Heart left ventricle (tissue), 16 donors: ENCODE data around the gene CCNY. TPM values are rescaled to one million over a fixed set of nuclear protein-coding genes. Genes with fewer than 3 reads are reported as not detected.

Source experiments
- ATAC-seq, 4 donors: fragments of 200-7000 bp; cut with Tn5 transposase; one replicate each; pipeline ENCODE4 v1.9.1; 2020 to 2022; ENCODE audit warnings: moderate library complexity in 4 of 4, mild to moderate bottlenecking in 3 of 4, moderate number of reproducible peaks in 1 of 4
- DNase-seq, 5 donors: peaks; one replicate each; pipeline ENCODE4 v3.0.0-alpha.2; 2020
- H3K27ac ChIP-seq, 12 donors: fragments of 200-600 bp; sonication (generic) in 4 of 12; one replicate each; pipeline versions ENCODE4 v1.5.0 to v1.8.0; 2016 to 2022; ENCODE audit warnings: mild to moderate bottlenecking in 2 of 12
- H3K27me3 ChIP-seq, 9 donors: fragments of 200-600 bp; sonication (generic) in 2 of 9; one replicate each; pipeline versions ENCODE4 v1.5.1 to v1.8.0; 2016 to 2022; ENCODE audit warnings: mild to moderate bottlenecking in 3 of 9
- H3K36me3 ChIP-seq, 9 donors: fragments of 200-600 bp; sonication (generic) in 2 of 9; one replicate each; pipeline versions ENCODE4 v1.5.0 to v1.8.0; 2018 to 2022; ENCODE audit warnings: mild to moderate bottlenecking in 2 of 9
- H3K4me1 ChIP-seq, 12 donors: fragments of 200-600 bp; sonication (generic) in 4 of 12; one replicate each; pipeline versions ENCODE4 v1.5.0 to v1.8.0; 2016 to 2022; ENCODE audit warnings: mild to moderate bottlenecking in 3 of 12
- H3K4me3 ChIP-seq, 12 donors: fragments of 200-600 bp; sonication (generic) in 4 of 12; one replicate each; pipeline versions ENCODE4 v1.5.0 to v1.8.0; 2017 to 2022; ENCODE audit warnings: mild to moderate bottlenecking in 9 of 12, moderate library complexity in 4 of 12
- H3K9me3 ChIP-seq, 12 donors: fragments of 200-600 bp; sonication (generic) in 4 of 12; one replicate each; pipeline versions ENCODE4 v1.5.0 to v1.8.0; 2016 to 2022; ENCODE audit warnings: mild to moderate bottlenecking in 1 of 12
- POLR2A ChIP-seq, 2 donors: fragments of 450-650 bp; IDR thresholded peaks; one replicate each; pipeline ENCODE4 v1.6.1; 2017; ENCODE audit warnings: antibody characterized with exemption in 2 of 2, mild to moderate bottlenecking in 2 of 2, moderate library complexity in 2 of 2
- WGBS, 4 donors: extraction: QIAGEN DNeasy Blood & Tissue Kit in 2 of 4; methylation state at CpG; one replicate each; pipeline versions ENCODE4 v1.1.5 to v1.1.7; 2013 to 2018; 5-methylcytosine and 5-hydroxymethylcytosine counted together
- intact Hi-C, 10 donors: fragments of 100-400 bp; cut with DNase I; formaldehyde crosslinking; loops; one replicate each; pipeline versions ENCODE4 v1.11.1 to v1.14.2; 2022
- polyA plus RNA-seq, 2 donors: library from polyadenylated mRNA; stranded (reverse); fragments of 200-250 nt; gene quantifications; one replicate each; pipeline ENCODE4 v1.2.3, GENCODE V29; 2013
- total RNA-seq, 9 donors: library from RNA; depleted of rRNA in 2 of 9; stranded (reverse); fragments of >200 nt in 2 of 9; fragmentation: NEBNext Ultra II Directional in 3 of 9; extraction: Animal tissue kit (Norgen Biotek cat#: 25700) in 3 of 9; gene quantifications; one replicate each; pipeline versions ENCODE4 v1.1.0 to v1.2.4, GENCODE V29; 2016 to 2023
- TF ChIP-seq, protein P1 (sequence below), 12 donors: fragments of 200-600 bp; sonication (generic) in 4 of 12; IDR thresholded peaks; one replicate each; pipeline versions ENCODE4 v1.5.0 to v1.8.0; 2018 to 2022; ENCODE audit warnings: antibody characterized with exemption in 12 of 12, mild to moderate bottlenecking in 5 of 12
- donor health status: ischemic (EF 13 %, LVEDD 7.1; RV severe dilation, severe dysfunction).
- donor health status: healthy with polysubstance abuse.
- donor health status: DM: no; HTN: yes; CAD: no.
- donor health status: DM: no; HTN: no; CAD: no.
- donor health status: ischemic (EF 25% LVEDD 6.9; RV normal size, moderate dysfunction).
- donor health status: ischemic (EF 25% LVEDD 5.7; RV mildly dilated, moderate dysfunction).
- donor health status: healthy.
- donor health status: DM: yes; HTN: yes; CAD: no.
- donor health status: ischemic (EF 35%, LVEDD 5.7; RV mildly dilated, moderate dysfunction).
- donor health status: nonischemic (EF 11% LVEDD 7.7; RV severe dilation, severe dysfunction).
- donor health status: DM: yes; HTN: yes; CAD: no.
- donor health status: PGD.
- donor health status: ischemic (EF 29% LVEDD 5.4; RV normal size, mild dysfunction).
- donor health status: nonischemic (EF 23%, LVEDD 6.1; RV moderate dilation, normal function).

Gene CCNY
- total and polyA plus RNA-seq, 11 donors = 26.4 to 106 (median 80.7) TPM

DNA sequence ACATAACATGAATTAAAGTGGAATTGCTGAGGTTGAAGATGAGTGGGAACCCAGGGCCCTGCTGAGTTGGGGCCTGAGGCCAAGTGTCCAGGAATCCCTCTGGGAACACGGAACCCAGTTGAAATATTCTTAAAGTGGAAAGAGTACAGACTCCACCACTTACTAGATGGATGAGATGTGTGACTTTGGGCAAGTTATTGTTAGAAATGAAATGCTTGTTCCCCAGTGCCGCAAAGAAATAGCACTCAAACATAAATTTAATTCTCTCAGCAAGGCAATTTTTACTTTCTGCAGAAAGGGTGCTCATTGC, 54.5 kb downstream of the CCNY start:
- Histone ChIP-seq H3K27ac (peak overlapping the region in 5 of 12 donors; percentile 0 to 28 (median 6)), H3K9me3 (peaks cover 0 to 24% (median 8%) of the 10 kb centered on the region in 12 donors), H3K36me3 (no peaks in the 10 kb centered on the region), H3K4me3 (no peak overlapping the region), H3K4me1 (peaks cover 13 to 92% (median 71%) of the 10 kb centered on the region in 12 donors), H3K27me3 (no peaks in the 10 kb centered on the region)
- TF ChIP-seq, protein P1, sequence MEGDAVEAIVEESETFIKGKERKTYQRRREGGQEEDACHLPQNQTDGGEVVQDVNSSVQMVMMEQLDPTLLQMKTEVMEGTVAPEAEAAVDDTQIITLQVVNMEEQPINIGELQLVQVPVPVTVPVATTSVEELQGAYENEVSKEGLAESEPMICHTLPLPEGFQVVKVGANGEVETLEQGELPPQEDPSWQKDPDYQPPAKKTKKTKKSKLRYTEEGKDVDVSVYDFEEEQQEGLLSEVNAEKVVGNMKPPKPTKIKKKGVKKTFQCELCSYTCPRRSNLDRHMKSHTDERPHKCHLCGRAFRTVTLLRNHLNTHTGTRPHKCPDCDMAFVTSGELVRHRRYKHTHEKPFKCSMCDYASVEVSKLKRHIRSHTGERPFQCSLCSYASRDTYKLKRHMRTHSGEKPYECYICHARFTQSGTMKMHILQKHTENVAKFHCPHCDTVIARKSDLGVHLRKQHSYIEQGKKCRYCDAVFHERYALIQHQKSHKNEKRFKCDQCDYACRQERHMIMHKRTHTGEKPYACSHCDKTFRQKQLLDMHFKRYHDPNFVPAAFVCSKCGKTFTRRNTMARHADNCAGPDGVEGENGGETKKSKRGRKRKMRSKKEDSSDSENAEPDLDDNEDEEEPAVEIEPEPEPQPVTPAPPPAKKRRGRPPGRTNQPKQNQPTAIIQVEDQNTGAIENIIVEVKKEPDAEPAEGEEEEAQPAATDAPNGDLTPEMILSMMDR (IDR thresholded peaks at IDR 0.05) = no peak
- no peak for TF ChIP-seq POLR2A (IDR thresholded peaks at IDR 0.05)
- intact Hi-C loops = no loop called here
- WGBS, 4 donors = 73 to 93% (median 78%) methylated on average over 2 of the region's 2 CpGs
- DNase-seq (no peak), ATAC-seq (no peak)

DNA sequence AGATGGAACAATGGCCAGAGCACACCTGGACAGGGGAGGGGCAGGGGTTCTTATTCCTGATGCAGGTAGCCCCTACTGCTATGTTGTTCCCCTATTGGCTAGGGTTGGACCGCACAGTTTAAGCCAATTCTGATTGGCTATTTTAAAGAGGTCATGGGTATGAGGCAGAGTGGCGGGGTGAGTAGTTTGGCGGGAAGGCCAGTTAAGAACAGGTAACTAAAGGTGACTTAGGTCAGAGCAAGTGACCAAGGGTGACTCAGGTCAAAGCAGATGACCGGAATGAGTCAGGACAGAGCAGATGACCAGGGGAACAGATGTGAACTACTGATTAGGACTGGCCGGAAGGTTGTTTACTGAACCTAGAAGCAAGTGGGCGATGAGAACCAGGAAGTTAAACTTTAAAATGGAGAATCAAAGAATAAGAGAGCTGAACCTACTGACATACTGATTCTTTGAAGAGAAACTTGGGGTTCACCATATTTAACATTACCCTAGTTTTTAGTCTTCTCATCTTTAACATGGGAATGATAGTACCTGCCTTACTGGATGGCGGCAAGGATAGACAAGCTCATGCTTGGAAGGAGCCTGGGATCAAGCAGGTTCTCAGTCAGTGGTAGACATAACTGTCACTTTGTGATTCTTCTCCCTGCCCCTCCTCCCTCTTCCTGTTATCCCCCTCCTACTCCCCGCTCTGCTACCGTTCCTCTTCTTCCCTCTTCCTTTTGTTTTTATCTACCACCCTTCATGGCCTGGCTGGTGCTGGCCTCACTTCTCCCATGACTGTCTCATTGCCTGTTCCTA, 55.0 kb downstream of the CCNY start:
- intact Hi-C loops = no loop called here
- H3K27me3 ChIP-seq = no peaks in the 10 kb centered on the region
- H3K27ac ChIP-seq = peak overlapping the region in 3 of 12 donors; percentile 0 to 6 (median 1)

DNA sequence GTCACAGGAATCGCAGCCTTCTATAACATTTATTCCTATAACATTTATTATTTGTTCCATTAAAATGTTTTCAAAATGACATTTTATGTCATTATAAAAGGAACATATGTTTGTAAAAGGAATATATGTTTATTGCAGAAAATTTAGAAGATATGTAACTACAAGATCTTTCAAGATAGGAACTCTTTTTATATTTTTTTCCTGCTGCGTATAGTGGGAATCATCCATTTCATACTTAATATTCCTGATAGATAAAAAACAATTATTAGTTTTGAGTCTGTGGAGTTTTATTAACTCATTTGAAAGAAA, 55.6 kb downstream of the CCNY start:
- H3K4me1 ChIP-seq = peaks cover 5 to 92% (median 72%) of the 10 kb centered on the region in 12 donors
- 96 to 99% (median 97%) methylated on average over 2 of the region's 2 CpGs for WGBS, 4 donors
- ATAC-seq (no peak), DNase-seq (no peak)
- H3K9me3 ChIP-seq = peaks cover 0 to 24% (median 8%) of the 10 kb centered on the region in 12 donors
- no peaks in the 10 kb centered on the region for H3K27me3 ChIP-seq
- no peak overlapping the region for H3K27ac ChIP-seq
- H3K36me3 ChIP-seq = no peaks in the 10 kb centered on the region
- H3K4me3 ChIP-seq = no peak overlapping the region
- intact Hi-C loops = no loop called here
- TF ChIP-seq POLR2A (IDR thresholded peaks at IDR 0.05) = no peak
- TF ChIP-seq, protein P1 (IDR thresholded peaks at IDR 0.05) = no peak

More for the DNA sequence above, 55.0 kb downstream of the CCNY start:
- H3K36me3 ChIP-seq = no peaks in the 10 kb centered on the region
- peaks cover 0 to 24% (median 8%) of the 10 kb centered on the region in 12 donors for H3K9me3 ChIP-seq
- H3K4me1 ChIP-seq = peaks cover 8 to 92% (median 72%) of the 10 kb centered on the region in 12 donors
- TF ChIP-seq, protein P1 (IDR thresholded peaks at IDR 0.05) = no peak
- TF ChIP-seq POLR2A (IDR thresholded peaks at IDR 0.05) = no peak
- no peak for DNase-seq
- no peak overlapping the region for H3K4me3 ChIP-seq
- no peak for ATAC-seq
- 85 to 92% (median 88%) methylated on average over 9 of the region's 9 CpGs for WGBS, 4 donors

DNA sequence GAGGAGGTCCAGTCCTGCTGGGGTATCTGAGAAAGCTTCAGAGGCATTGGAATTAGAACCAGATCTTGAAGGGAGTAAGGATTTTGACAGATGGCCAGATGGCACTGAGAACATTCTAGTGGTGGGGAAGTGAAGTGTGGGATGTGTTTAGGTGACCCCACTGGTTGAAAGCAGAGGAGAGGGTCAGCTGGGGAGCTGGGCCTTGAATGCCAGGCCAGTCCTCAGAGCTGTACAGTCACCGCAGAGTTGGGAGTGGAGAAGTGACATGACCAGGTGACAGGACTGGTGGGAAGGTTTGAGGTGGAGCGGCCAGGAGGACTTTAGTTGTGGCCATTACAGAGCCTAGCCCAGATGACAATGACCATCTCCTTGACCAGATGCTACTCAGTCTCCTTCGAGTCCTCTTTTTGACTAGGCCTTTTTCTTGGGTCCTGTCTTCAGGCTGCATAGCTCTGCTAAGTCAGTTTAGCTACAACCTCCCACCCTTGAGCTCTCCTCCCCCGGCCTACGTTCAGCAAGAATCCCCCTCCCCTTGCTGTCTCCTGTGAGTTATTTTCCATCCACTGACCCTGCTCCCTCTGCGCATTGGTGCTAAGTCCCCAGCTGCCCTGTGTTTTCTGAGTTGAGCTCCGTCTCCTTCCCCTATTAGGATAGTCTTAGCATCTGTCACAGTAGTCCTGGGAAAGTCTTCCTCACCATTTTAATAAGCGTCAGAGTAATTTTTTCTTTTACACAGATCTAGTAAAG, 56.3 kb downstream of the CCNY start:
- DNase-seq (no peak), ATAC-seq (no peak)
- no peaks in the 10 kb centered on the region for H3K36me3 ChIP-seq
- peaks cover 0 to 24% (median 8%) of the 10 kb centered on the region in 12 donors for H3K9me3 ChIP-seq
- H3K27me3 ChIP-seq = no peaks in the 10 kb centered on the region
- TF ChIP-seq, protein P1 (IDR thresholded peaks at IDR 0.05) = no peak
- no peak for TF ChIP-seq POLR2A (IDR thresholded peaks at IDR 0.05)
- no peak overlapping the region for H3K4me3 ChIP-seq
- intact Hi-C loops = no loop called here
- H3K4me1 ChIP-seq = peaks cover 0 to 92% (median 72%) of the 10 kb centered on the region in 12 donors
- H3K27ac ChIP-seq = peak overlapping the region in 2 of 12 donors; percentile 11 to 16
- 84 to 86% (median 85%) methylated on average over 8 of the region's 8 CpGs for WGBS, 4 donors
